22Rv1 (cell line): ENCODE measurements around the gene JPT1.

ENCODE experiments used
- ZFX ChIP-seq: fragments of 450-650 bp; IDR thresholded peaks from 2 replicates; pipeline ENCODE4 v1.6.1; 2017; ENCODE audit warnings: antibody characterized with exemption, borderline replicate concordance
- TF ChIP-seq, protein P1 (sequence below): fragments of 450-650 bp; IDR thresholded peaks from 2 replicates; pipeline ENCODE4 v1.5.1; 2017; ENCODE audit warnings: mild to moderate bottlenecking

DNA sequence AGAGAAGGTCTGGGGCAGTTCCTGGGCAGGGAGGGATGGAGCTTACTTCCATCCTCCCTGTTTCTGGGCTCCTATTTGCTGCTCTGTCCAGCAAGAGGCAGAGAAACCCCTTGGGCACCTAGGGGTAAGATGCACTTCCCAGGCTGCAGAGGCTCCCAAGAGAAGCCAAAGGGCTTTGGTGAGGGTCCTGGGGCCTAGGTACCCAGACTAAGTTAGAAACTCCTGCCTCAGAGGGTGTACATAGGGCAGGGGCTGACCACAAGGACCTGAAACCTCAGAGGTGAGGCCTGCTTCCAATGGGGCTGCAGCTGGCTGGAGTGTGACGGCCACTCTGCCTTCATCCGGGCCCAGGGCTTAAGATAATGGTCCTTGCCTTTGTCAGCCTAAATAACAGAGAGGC, 46.1 kb downstream of the JPT1 start:
- TF ChIP-seq, protein P1, sequence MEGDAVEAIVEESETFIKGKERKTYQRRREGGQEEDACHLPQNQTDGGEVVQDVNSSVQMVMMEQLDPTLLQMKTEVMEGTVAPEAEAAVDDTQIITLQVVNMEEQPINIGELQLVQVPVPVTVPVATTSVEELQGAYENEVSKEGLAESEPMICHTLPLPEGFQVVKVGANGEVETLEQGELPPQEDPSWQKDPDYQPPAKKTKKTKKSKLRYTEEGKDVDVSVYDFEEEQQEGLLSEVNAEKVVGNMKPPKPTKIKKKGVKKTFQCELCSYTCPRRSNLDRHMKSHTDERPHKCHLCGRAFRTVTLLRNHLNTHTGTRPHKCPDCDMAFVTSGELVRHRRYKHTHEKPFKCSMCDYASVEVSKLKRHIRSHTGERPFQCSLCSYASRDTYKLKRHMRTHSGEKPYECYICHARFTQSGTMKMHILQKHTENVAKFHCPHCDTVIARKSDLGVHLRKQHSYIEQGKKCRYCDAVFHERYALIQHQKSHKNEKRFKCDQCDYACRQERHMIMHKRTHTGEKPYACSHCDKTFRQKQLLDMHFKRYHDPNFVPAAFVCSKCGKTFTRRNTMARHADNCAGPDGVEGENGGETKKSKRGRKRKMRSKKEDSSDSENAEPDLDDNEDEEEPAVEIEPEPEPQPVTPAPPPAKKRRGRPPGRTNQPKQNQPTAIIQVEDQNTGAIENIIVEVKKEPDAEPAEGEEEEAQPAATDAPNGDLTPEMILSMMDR = no peak
- no peak for TF ChIP-seq ZFX
